Ovary (tissue), 9 donors: Measurements from ENCODE around the gene FAM110A. TPM values are rescaled to one million over a fixed set of nuclear protein-coding genes. Genes with fewer than 3 reads are reported as not detected.

Source experiments
- DNase-seq, 5 donors: peaks; one replicate each; pipeline ENCODE4 v3.0.0-alpha.2; 2019 to 2020
- H3K27ac ChIP-seq, 2 donors: fragments of 200-600 bp; one replicate each; pipeline versions ENCODE4 v1.5.1 to v1.8.0; 2019 to 2022
- H3K27me3 ChIP-seq: fragments of 200-600 bp; one replicate; pipeline ENCODE4 v1.8.0; 2022
- H3K36me3 ChIP-seq: fragments of 200-600 bp; sonication (generic); one replicate; pipeline ENCODE4 v1.5.1; 2019
- H3K4me1 ChIP-seq: one replicate; pipeline ENCODE4 v1.8.1; 2013; ENCODE audit warnings: mild to moderate bottlenecking, moderate library complexity; ENCODE audit not compliant: insufficient read depth
- H3K4me3 ChIP-seq: fragments of 200-600 bp; sonication (generic); one replicate; pipeline ENCODE4 v1.5.1; 2017
- H3K9me3 ChIP-seq, 2 donors: fragments of 200-600 bp in 1 of 2; sonication (generic) in 1 of 2; one replicate each; pipeline versions ENCODE4 v1.5.1 to v1.8.1; 2013 to 2019; ENCODE audit warnings: mild to moderate bottlenecking in 1 of 2, moderate library complexity in 1 of 2
- CTCF ChIP-seq, 3 donors: fragments of 450-650 bp in 2 of 3; fragments of 200-600 bp in 1 of 3; IDR thresholded peaks; one replicate each; pipeline versions ENCODE4 v1.5.1 to v1.8.0; 2016 to 2022; ENCODE audit warnings: antibody characterized with exemption in 3 of 3, mild to moderate bottlenecking in 1 of 3
- EP300 ChIP-seq: sonication (generic); formaldehyde crosslinking; IDR thresholded peaks from one replicate; pipeline ENCODE4 v1.6.1; 2017; ENCODE audit warnings: antibody characterized with exemption
- POLR2A ChIP-seq: fragments of 450-650 bp; IDR thresholded peaks from one replicate; pipeline ENCODE4 v1.6.1; 2017; ENCODE audit warnings: antibody characterized with exemption, mild to moderate bottlenecking, moderate library complexity
- WGBS, 3 donors: extraction: QIAGEN DNeasy Blood & Tissue Kit in 1 of 3; methylation state at CpG; one replicate each; pipeline versions ENCODE4 v1.1.5 to v1.1.7; 2013 to 2017; 5-methylcytosine and 5-hydroxymethylcytosine counted together
- intact Hi-C, 4 donors: fragments of 100-400 bp; cut with DNase I; formaldehyde crosslinking; loops; one replicate each; pipeline versions ENCODE4 v1.11.0 to v1.15.1; 2022 to 2023
- polyA plus RNA-seq, 2 donors: library from polyadenylated mRNA; stranded (reverse); fragments of 200-250 nt in 1 of 2; fragments of 350-450 nt in 1 of 2; fragmentation: Illumina TruSeq in 1 of 2; extraction: RNeasy Lipid Tissue Mini Kit (QIAGEN cat#74804) in 1 of 2; gene quantifications; one replicate each; pipeline ENCODE4 v1.2.3, GENCODE V29; 2013 to 2014
- total RNA-seq, 7 donors: library from RNA; depleted of rRNA in 2 of 7; stranded (reverse); fragments of >200 nt in 2 of 7; fragmentation: NEBNext Ultra II Directional in 3 of 7; extraction: Animal tissue kit (Norgen Biotek cat#: 25700) in 3 of 7; gene quantifications; one replicate each; pipeline versions ENCODE4 v1.1.0 to v1.2.4, GENCODE V29; 2016 to 2023
- donor health status: DM: no; HTN: no; CAD: no; lungs with moderate emphysema.
- donor health status: DM: no; HTN: no; CAD: no.
- donor health status: Bipolar disorder and iron deficiency.
- donor health status: DM: yes; HTN: yes; CAD: no.
- donor health status: DM: no; HTN: no; CAD: no.
- donor health status: DM: yes; HTN: yes; CAD: no.

The FAM110A gene
- total and polyA plus RNA-seq, 9 donors, result 2.1 to 6.6 (median 2.9) TPM

- Histone ChIP-seq H3K27me3 (no peaks in the 10 kb centered on the region), H3K27ac (no peak overlapping the region), H3K9me3 (no peaks in the 10 kb centered on the region), H3K4me1 (no peaks in the 10 kb centered on the region), H3K4me3 (no peak overlapping the region), H3K36me3 (no peaks in the 10 kb centered on the region)
- intact Hi-C loops, result no loop called here
- no peak for DNase-seq
- WGBS, 3 donors, result 83 to 92% (median 87%) methylated on average over 3 of the region's 3 CpGs
- TF ChIP-seq CTCF (IDR thresholded peaks at IDR 0.05) (no peak), EP300 (no peak), POLR2A (no peak)
Measured at GRCh38 chr20:820323-820953, 13.1 kb upstream of the FAM110A start.

- no peak overlapping the region for H3K27ac ChIP-seq
- no peaks in the 10 kb centered on the region for H3K27me3 ChIP-seq
- 63 to 70% (median 66%) methylated on average over 6 of the region's 6 CpGs for WGBS, 3 donors
- intact Hi-C loops, result no loop called here
- no peaks in the 10 kb centered on the region for H3K4me1 ChIP-seq
- no peak for DNase-seq
- H3K4me3 ChIP-seq, result no peak overlapping the region
- TF ChIP-seq EP300 (no peak), POLR2A (no peak), CTCF (IDR thresholded peaks at IDR 0.05) (no peak)
- H3K36me3 ChIP-seq, result no peaks in the 10 kb centered on the region
- H3K9me3 ChIP-seq, result no peaks in the 10 kb centered on the region
Measured at GRCh38 chr20:821046-821730, 12.3 kb upstream of the FAM110A start.

GRCh38 chr20:821731-822065, 11.8 kb upstream of the FAM110A start:
- Histone ChIP-seq H3K36me3 (no peaks in the 10 kb centered on the region), H3K27ac (no peak overlapping the region), H3K4me1 (no peaks in the 10 kb centered on the region), H3K4me3 (no peak overlapping the region), H3K9me3 (no peaks in the 10 kb centered on the region), H3K27me3 (no peaks in the 10 kb centered on the region)
- intact Hi-C loops, result no loop called here
- WGBS, 3 donors, result 82 to 89% (median 85%) methylated on average over 3 of the region's 3 CpGs
- DNase-seq, result no peak
- TF ChIP-seq POLR2A (no peak), CTCF (IDR thresholded peaks at IDR 0.05) (no peak), EP300 (no peak)

GRCh38 chr20:822651-823573, 10.6 kb upstream of the FAM110A start:
- H3K4me1 ChIP-seq, result no peaks in the 10 kb centered on the region
- no peak for DNase-seq
- no peaks in the 10 kb centered on the region for H3K27me3 ChIP-seq
- TF ChIP-seq CTCF (IDR thresholded peaks at IDR 0.05) (no peak), EP300 (no peak), POLR2A (no peak)
- H3K4me3 ChIP-seq, result no peak overlapping the region
- no peaks in the 10 kb centered on the region for H3K36me3 ChIP-seq
- 76 to 82% (median 77%) methylated on average over 12 of the region's 12 CpGs for WGBS, 3 donors
- no peak overlapping the region for H3K27ac ChIP-seq
- intact Hi-C loops, result no loop called here
- H3K9me3 ChIP-seq, result no peaks in the 10 kb centered on the region
